VCaP (cell line): ENCODE measurements around the gene MTA1.

Source experiments
- H3K27ac ChIP-seq: fragments of 450-650 bp; 2 replicates; pipeline ENCODE4 v1.5.1; 2017
- CTCF ChIP-seq: fragments of 450-650 bp; conservative IDR thresholded peaks from 2 replicates; pipeline ENCODE4 v1.5.1; 2017; ENCODE audit warnings: mild to moderate bottlenecking, moderate library complexity

The MTA1 gene

DNA sequence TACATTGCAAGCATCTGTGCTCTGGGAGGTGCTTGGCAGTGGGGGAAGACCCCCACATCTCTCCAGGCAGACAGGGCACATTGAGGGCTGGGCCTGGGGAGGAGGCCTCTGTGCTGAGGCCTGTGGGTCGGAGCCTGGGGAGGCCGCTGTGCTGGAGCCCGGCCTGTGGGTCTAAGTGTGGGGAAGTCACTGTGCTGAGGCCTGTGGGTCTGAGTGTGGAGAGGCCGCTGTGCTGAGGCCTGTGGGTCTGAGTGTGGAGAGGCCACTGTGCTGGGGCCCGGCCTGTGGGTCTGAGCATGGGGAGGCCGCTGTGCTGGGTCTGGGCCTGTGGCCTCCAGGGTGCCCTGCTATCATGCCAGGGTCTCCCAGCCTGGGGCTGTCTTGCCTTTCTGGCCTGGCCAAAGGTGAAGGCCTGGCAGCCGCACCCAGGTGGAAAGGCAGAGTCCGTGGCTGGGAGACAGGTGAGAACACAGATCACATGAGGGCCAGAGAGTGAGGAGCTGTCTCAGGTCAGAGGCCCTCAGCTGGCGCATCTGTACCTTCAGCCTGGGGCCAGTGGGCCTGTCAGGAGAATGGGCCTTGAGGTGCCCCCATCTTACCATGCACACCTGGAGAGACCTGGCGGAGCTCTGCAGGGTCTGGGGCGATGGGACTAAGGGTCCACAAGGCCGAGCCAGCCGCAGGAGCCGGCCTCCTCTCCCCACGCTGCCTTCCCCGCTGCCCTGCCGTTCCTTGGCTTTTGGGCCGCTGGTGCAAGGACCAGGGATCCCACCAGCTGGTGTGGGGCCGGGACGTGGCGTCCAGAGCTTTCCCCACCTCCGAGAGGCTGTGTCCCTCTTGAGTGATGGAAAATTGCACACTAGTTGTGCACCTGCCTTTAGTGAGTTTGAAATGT, 36.4 kb downstream of the MTA1 start:
- no peak overlapping the region for H3K27ac ChIP-seq
- no peak for TF ChIP-seq CTCF

DNA sequence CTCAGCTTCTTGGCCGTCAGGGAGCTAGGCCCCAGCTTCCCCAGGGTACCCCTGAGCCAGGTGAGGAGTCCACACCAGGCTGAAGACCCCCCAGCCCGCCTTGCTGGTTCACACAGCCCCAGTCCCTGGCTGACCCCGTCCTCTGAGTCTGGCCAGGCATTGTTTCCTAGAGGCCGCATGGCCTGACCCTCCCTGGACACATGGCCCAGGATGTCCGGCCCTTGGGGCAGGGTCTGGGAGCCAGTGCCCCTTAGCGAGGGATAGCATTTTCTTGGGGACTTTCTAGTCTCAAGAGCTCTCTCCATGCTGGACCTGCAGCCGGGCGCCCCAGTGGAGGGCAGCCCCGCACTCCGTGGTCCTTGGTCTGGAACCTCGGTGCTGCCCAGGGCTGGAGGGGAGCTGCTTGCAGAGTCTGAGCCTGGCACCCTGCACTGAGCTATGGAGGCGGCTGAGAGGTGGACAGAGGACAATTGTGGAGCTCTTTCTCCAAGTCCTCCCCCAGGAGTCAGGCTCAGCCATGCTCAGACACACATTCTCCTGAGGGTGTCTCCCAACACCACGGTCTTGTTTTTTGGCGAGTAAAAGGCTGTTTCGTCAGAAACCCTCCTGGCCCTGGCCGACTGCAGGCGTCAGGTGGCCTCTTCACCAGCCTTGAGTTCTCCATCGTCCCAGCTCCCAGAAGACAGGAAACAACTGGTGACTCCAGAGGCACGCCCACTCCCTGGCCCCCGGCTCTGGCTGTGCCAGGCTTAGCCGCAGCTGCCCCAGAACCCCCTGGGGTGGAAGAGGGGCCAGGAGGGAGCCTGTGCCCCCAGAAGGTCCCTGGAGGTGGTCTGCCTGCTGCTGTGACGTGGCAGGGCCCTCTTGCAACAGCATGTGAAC, 37.4 kb downstream of the MTA1 start:
- H3K27ac ChIP-seq = no peak overlapping the region
- TF ChIP-seq CTCF = no peak

DNA sequence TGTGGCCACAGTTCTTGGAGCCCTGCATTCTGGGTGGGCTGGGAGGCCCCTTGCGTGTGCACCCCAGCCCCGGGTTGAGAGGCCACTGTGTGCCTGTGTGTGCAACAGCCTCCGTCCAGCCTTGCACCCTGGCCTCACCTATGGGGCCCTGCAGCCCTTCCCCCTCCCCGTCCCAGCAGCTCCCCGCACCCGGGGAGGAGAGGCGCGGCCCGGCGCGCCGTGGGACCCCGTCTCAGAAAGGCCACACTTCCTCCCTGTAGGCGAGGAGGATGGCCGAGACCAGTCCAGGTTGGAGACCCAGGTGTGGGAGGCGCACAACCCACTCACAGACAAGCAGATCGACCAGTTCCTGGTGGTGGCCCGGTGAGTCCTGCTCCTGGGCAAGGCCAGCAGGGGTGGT, 38.4 kb downstream of the MTA1 start:
- TF ChIP-seq CTCF = no peak
- H3K27ac ChIP-seq = no peak overlapping the region

DNA sequence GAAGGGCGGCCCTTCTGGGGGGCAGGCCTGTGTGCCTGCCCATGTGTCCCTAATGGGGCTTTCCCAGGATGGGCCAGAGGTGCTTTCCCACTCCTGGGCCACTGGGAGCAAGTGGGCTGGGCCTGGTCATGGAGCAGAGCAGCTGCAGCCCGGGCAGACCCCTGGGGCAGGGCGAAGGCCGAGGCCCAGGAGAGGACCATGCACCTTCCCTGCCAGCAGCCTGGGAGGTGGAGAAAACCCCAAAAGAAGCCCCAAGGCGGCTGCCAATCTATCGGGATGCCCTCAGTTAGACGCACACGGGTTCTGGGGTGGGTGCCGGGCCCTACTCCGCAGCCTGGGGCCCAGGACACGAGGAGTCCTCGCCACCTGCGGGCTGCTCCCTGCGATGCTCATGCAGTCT, 38.9 kb downstream of the MTA1 start:
- TF ChIP-seq CTCF = no peak

DNA sequence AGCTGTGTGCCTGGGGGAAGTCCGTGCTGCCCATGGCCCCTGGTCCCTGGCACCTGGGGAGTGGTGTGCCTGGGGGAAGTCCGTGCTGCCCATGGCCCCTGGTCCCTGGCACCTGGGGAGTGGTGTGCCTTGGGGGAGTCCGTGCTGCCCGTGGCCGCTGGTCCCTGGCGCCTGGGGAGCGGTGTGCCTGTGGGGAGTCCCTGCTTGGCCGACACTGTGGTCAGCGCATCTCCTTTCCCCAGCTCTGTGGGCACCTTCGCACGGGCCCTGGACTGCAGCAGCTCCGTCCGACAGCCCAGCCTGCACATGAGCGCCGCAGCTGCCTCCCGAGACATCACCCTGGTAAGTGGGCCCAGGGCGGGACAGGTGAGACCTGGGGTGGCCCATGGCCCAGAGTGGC, 40.5 kb downstream of the MTA1 start:
- H3K27ac ChIP-seq = no peak overlapping the region
- no peak for TF ChIP-seq CTCF

More for the DNA sequence above, 38.9 kb downstream of the MTA1 start:
- H3K27ac ChIP-seq = no peak overlapping the region

DNA sequence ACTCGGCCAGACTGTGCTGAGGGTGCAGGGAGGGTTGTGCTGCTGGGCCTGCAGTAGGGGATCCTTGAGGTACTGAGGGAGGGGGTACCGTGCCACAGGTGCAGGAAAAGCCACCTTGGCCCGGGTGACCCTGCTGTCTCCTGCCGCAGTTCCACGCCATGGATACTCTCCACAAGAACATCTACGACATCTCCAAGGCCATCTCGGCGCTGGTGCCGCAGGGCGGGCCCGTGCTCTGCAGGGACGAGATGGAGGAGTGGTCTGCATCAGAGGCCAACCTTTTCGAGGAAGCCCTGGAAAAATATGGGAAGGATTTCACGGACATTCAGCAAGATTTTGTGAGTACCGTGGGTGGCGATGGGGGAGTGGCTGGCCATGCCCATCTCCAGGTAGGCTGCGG, 41.0 kb downstream of the MTA1 start:
- H3K27ac ChIP-seq = no peak overlapping the region
- no peak for TF ChIP-seq CTCF

- TF ChIP-seq CTCF = no peak
These were observed 42.3 kb downstream of the MTA1 start for GRCh38 chr14:105461903-105462302.

More at GRCh38 chr14:105461903-105462302, 42.3 kb downstream of the MTA1 start:
- H3K27ac ChIP-seq = no peak overlapping the region
